ENCODE data around the gene ATP23. TPM values are rescaled to one million over a fixed set of nuclear protein-coding genes. Genes with fewer than 3 reads are reported as not detected.

The ATP23 gene
- total RNA-seq, 1 donor = 5.1 TPM

GRCh38 chr12:58007875-58008274 lies 66.5 kb downstream of the ATP23 start:
- Histone ChIP-seq H3K27ac (ENCODE audit: low read depth, low read length) (no peak overlapping the region), H3K27me3 (ENCODE audit: insufficient read depth, low read length) (no peaks in the 10 kb centered on the region), H3K4me1 (ENCODE audit: insufficient read depth, low read length) (no peaks in the 10 kb centered on the region), H4K20me1 (ENCODE audit: insufficient read depth, low read length) (no peaks in the 10 kb centered on the region), H2AFZ (ENCODE audit: low read length) (no peak overlapping the region), H3K9me3 (ENCODE audit: low read depth, low read length) (no peaks in the 10 kb centered on the region), H3K4me2 (ENCODE audit: insufficient read depth, low read length) (no peak overlapping the region), H3K36me3 (ENCODE audit: insufficient read depth, low read length) (no peaks in the 10 kb centered on the region), H3K79me2 (ENCODE audit: insufficient read depth, low read length) (no peaks in the 10 kb centered on the region), H3K4me3 (ENCODE audit: insufficient read depth, low read length) (no peak overlapping the region)
- DNase-seq (ENCODE audit: insufficient read length, low spot score, missing footprints) = no peak
- no peak for TF ChIP-seq CTCF (IDR thresholded peaks at IDR 0.05; ENCODE audit: extremely low read depth, low read depth, low read length)

GRCh38 chr12:58008634-58009033 lies 67.3 kb downstream of the ATP23 start:
- Histone ChIP-seq H3K9me3 (ENCODE audit: low read depth, low read length) (no peaks in the 10 kb centered on the region), H3K4me2 (ENCODE audit: insufficient read depth, low read length) (no peak overlapping the region), H3K4me1 (ENCODE audit: insufficient read depth, low read length) (no peaks in the 10 kb centered on the region), H3K79me2 (ENCODE audit: insufficient read depth, low read length) (no peaks in the 10 kb centered on the region), H2AFZ (ENCODE audit: low read length) (no peak overlapping the region), H4K20me1 (ENCODE audit: insufficient read depth, low read length) (no peaks in the 10 kb centered on the region), H3K27me3 (ENCODE audit: insufficient read depth, low read length) (no peaks in the 10 kb centered on the region), H3K36me3 (ENCODE audit: insufficient read depth, low read length) (no peaks in the 10 kb centered on the region), H3K27ac (ENCODE audit: low read depth, low read length) (no peak overlapping the region), H3K4me3 (ENCODE audit: insufficient read depth, low read length) (no peak overlapping the region)
- TF ChIP-seq CTCF (IDR thresholded peaks at IDR 0.05; ENCODE audit: extremely low read depth, low read depth, low read length) = no peak
- DNase-seq (ENCODE audit: insufficient read length, low spot score, missing footprints) = no peak

Other genes with a start within 250 kb of the ATP23 start
- 152 and 211 TPM in 2 replicates for gene OS9, start 247.4 kb upstream of the ATP23 start, total RNA-seq
- gene AGAP2, start 202.8 kb upstream of the ATP23 start, total RNA-seq = 0.29 and 0.72 TPM in 2 replicates
- gene TSPAN31, start 196.5 kb upstream of the ATP23 start, total RNA-seq = 37.4 and 41.6 TPM in 2 replicates
- gene CDK4, start 189.3 kb upstream of the ATP23 start, total RNA-seq = 275 and 293 TPM in 2 replicates
- 0.59 and 0.72 TPM in 2 replicates for gene MARCHF9, start 186.5 kb upstream of the ATP23 start, total RNA-seq
- 0.29 and 0.36 TPM in 2 replicates for gene CYP27B1, start 174.5 kb upstream of the ATP23 start, total RNA-seq
- gene METTL1, start 169.5 kb upstream of the ATP23 start, total RNA-seq = 2.9 TPM in 2 replicates
- 8.3 and 8.8 TPM in 2 replicates for gene EEF1AKMT3, start 169.0 kb upstream of the ATP23 start, total RNA-seq
- 18.1 and 18.3 TPM in 2 replicates for gene TSFM, start 158.8 kb upstream of the ATP23 start, total RNA-seq
- 5.4 and 7.1 TPM in 2 replicates for gene AVIL, start 122.8 kb upstream of the ATP23 start, total RNA-seq
- 105 and 116 TPM in 2 replicates for gene CTDSP2, start 94.8 kb upstream of the ATP23 start, total RNA-seq